ENCODE data around the gene PMP22.

GRCh38 chr17:15268461-15268860 is 3.3 kb upstream of the PMP22 start:
- TF ChIP-seq, protein P1, sequence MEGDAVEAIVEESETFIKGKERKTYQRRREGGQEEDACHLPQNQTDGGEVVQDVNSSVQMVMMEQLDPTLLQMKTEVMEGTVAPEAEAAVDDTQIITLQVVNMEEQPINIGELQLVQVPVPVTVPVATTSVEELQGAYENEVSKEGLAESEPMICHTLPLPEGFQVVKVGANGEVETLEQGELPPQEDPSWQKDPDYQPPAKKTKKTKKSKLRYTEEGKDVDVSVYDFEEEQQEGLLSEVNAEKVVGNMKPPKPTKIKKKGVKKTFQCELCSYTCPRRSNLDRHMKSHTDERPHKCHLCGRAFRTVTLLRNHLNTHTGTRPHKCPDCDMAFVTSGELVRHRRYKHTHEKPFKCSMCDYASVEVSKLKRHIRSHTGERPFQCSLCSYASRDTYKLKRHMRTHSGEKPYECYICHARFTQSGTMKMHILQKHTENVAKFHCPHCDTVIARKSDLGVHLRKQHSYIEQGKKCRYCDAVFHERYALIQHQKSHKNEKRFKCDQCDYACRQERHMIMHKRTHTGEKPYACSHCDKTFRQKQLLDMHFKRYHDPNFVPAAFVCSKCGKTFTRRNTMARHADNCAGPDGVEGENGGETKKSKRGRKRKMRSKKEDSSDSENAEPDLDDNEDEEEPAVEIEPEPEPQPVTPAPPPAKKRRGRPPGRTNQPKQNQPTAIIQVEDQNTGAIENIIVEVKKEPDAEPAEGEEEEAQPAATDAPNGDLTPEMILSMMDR (IDR thresholded peaks at IDR 0.05; ENCODE audit: poor library complexity, severe bottlenecking), result no peak
- no peak for TF ChIP-seq MXI1 (conservative IDR thresholded peaks at IDR 0.05; ENCODE audit: poor library complexity, severe bottlenecking)
- no peak for TF ChIP-seq POLR2AphosphoS5 (IDR thresholded peaks at IDR 0.05)
- TF ChIP-seq EZH2 (IDR thresholded peaks at IDR 0.05; ENCODE audit: borderline replicate concordance, insufficient read depth, low read length, poor library complexity, severe bottlenecking), result no peak
- TF ChIP-seq EP300 (conservative IDR thresholded peaks at IDR 0.05; ENCODE audit: poor library complexity, severe bottlenecking), result no peak
- TF ChIP-seq RAD21 (conservative IDR thresholded peaks at IDR 0.05), result no peak
- TF ChIP-seq SMC3 (conservative IDR thresholded peaks at IDR 0.05; ENCODE audit: poor library complexity), result no peak
- TF ChIP-seq TAF1 (IDR thresholded peaks at IDR 0.05; ENCODE audit: low read depth), result no peak
